GDM1 (cell line): ENCODE results near the gene NPC1.
"Not testable (repeated sequence)": the region's sequence is repeated elsewhere in the genome, so short reads cannot be mapped to it uniquely, and the experiment has no call there.

Experiments
- DNase-seq: peaks from one replicate; lab custom pipeline; 2025; lab: John Stamatoyannopoulos, UW

The NPC1 gene

GRCh38 chr18:23586249-23587196 is at the start of gene NPC1:
TSS of gene NPC1 (minus strand) at chr18:23586506. CDS start at chr18:23586343, 163 bp downstream.
- DNase-seq = peak; percentile 87

- no peak for DNase-seq
Measured at GRCh38 chr18:23636071-23636399, 49.7 kb upstream of the NPC1 start.

- no peak for DNase-seq
Measured at GRCh38 chr18:23635283-23636070, 49.2 kb upstream of the NPC1 start.

DNA sequence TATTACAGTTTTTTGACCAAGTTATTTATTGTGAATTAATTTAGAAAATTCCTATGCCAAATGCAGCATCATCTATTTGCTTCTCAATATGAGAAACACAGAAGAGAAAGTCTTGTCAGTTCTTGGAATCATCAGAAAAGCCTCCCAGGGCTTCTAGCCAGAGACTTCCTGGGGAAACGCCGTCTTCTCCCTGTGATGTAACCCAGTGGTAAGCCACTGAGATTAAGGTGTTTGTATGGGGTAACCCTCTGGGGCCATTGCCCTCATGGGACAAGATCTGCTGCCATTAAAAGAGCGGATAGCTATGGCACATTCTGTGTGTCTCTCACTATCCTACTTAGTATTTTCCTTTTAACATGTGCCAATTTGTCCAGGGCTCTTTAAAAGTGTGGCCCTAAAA is 48.4 kb upstream of the NPC1 start:
- no peak for DNase-seq

DNA sequence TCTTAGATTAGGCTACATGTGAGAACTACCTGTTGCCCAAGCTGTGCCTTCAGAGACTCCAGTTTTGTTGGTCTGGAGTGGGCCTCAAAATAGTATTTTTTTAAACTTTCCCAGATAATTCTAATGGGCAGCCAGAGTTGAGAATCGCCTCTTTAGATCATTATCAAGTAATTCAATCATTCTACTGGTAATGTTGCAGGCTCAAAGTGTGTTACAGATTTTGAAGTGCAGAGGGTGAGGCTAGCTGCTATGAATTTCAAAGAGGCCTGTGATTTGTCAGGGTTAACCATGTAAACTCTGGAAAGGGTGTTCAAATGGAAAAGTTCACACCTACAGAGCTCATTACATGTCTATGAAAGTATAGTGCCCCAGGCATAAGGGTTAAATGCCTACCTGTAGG is 46.3 kb upstream of the NPC1 start:
- DNase-seq = no peak

DNA sequence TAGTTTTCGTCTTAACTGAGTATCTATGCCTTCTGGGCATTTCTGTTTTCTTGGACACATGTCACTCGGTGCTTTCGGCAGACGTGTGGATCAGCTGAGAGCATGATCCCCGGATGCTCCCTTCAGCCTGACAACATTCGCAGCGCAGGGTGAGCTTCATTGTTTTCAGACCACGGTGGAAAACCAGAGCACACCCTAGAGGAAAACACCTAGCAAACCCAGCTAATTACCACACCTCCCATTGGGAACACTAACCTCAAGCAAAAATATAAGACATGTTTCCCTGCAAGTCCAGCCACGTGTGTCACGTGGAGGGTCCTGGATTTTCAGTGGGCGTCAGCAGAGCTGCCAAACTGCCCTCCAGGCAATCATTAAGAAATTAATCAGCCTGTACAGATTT is 45.4 kb upstream of the NPC1 start:
- DNase-seq = no peak

DNA sequence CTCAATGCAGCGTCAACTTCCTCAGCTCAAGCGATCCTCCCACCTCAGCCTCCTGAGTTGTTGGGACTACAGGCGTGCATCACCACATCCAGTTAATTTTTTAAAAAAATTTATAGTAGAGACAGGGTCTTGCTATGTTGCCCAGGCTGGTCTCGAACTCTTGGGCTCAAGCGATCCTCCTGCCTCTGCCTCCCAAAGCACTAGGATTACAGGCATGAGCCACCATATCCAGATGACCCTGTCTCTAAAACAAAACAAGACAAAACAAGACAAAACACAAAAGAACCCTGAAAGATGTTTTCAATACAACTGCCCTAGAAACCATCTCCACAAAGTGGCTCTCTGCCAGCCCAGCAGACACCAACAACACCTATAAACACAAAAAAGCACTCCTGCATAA is 45.0 kb upstream of the NPC1 start:
- DNase-seq = no peak

DNA sequence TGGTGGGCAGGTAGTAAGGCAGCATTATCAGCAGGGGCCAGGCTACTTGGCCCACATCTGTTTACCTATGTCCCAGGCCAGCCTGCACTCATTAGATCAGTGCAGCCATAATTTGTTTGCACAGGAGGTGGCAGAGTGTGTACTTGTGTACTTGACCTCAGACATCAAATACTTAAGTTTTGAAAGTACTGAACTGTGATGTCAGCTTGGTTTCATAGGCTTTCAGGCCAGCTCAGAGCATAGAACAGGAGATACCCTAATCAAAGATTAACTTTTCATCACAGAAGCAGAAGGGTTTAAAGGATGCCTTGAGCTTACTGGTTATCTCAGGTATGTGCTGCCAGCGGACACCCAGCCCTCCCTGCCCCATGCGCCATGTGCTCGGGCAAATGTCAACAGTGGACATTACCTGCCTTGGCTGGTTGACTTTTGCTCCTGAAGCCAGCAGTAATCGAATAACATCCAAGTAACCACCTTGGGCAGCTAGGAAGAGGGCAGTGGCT is 43.2 kb upstream of the NPC1 start:
- DNase-seq = no peak

DNA sequence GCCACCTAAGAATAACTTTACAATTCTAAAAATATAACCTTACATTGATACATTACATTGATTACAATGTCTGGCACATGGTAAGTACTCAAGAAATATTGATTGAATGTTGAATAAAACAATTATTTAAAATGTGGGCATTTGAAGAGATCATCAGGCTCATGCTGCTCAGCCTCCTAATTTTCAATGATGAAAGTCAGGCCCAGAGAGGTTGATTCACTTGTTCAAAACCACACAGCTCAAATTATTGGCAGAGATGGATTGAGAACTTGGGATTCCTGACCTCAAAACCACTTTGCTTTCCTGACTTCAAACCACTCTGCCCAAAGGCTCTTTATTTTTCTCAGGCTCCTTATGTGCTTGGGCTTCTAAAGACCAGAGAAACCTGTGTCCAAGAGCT is 41.7 kb upstream of the NPC1 start:
- no peak for DNase-seq

DNA sequence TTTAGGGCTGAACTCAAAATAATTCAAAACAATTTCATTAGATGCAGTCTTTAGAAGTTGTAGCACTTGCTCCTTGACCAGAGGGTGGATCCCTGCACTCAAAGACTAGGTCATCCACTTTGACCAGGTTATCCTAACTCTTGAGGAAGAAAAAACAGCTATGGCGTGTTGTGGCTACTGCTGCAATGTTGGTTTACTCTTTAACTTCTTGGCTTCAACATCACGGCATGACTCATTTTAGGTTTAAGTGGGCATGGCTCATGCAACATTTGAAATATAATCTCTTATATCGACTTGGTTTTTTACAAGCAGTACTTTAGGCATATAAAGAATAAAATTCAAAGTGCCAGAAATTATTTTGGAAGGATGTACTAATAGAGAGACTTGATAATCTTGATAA is 41.0 kb upstream of the NPC1 start:
- no peak for DNase-seq

- no peak for DNase-seq
Measured at GRCh38 chr18:23626451-23627279, 40.4 kb upstream of the NPC1 start.

GRCh38 chr18:23623040-23623439 is 36.7 kb upstream of the NPC1 start:
- DNase-seq = no peak

DNA sequence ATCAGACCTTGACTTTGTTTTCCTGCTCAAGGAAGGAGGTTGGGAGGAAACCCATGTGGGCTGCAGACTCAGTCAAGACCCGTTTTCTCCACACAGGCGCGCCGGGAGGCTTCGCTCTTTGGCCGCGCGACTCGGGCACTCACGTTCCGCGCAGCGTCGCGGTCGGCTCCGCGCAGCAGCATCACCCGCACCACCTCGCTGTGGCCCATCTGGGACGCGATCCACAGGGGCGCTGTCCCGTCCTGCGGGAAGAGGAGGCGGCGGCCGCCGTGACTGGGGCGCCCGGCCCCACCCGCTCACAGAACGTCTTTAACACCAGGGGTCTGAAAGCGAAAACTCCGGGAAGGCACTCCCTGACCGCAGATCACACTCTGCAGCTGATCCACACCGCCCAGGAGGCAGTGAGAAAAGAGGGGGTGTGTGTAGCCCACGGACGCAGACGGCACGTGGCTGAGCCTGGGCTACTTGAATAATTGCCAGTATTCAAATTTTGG is 33.1 kb upstream of the NPC1 start:
- DNase-seq = no peak

- DNase-seq = no peak
Measured at GRCh38 chr18:23618862-23619387, 32.6 kb upstream of the NPC1 start.

- no peak for DNase-seq
Measured at GRCh38 chr18:23617412-23618014, 31.2 kb upstream of the NPC1 start.

DNA sequence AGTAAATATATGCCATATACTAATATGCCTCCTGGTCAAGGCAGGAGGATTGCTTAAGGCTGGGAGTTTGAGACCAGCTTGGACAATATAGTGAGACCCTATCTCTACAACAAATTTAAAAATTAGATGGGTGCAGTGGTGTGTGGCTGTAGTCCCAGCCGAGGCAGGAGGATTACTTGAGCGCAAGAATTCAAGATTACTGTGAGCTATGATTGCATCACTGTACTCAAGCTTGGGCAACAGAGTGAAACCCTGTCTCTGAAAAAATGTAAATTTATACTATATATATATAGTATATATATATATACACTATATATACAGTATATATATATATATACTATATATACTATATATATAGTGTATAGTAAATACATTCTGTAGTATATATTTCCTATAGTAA is 30.0 kb upstream of the NPC1 start:
- no peak for DNase-seq

DNA sequence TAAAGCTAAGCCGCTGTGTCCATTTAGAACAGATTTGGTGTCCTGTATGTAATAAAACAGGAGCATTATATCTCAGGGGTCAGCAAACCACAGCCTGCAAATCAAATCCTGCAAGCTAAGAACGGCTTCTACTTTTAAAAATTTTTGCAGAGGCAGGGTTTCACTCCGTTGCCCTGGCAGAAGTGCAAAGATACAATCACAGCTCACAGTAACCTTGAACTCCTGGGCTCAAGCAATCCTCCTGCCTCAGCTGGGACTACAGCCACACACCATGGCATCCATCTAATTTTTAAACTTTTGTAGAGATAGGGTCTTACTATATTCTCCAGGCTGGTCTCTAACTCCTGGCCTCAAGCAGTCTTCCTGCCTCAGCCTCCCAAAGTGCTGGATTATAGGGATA is 28.6 kb upstream of the NPC1 start:
- DNase-seq = no peak

DNA sequence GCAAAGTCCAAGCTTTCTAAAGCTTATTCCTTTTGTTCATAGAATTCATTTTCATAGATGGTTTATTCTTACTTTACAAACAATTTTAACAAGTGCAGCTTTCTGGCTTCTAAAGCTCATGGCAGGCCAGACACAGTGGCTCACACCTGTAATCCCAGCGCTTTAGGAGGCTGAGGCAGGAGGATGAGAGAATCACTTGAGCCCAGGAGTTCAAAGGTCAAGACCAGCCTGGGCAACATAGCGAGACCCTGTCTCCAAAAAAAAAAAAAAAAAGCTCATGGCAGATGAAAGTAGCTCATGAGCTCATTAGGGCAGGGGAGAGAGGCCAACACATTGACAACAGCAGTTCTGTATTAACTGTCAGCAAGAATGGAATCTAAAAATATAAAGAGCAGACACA is 28.1 kb upstream of the NPC1 start:
- DNase-seq = no peak

GRCh38 chr18:23613091-23613475 is 26.8 kb upstream of the NPC1 start:
- DNase-seq = not testable (repeated sequence)

- no peak for DNase-seq
Measured at GRCh38 chr18:23612434-23613090, 26.3 kb upstream of the NPC1 start.
